ENCODE measurements around the gene BCL11A. TPM values are rescaled to one million over a fixed set of nuclear protein-coding genes. Genes with fewer than 3 reads are reported as not detected.

BCL11A gene
- total RNA-seq, 1 donor from 2014 or later: 4.4 TPM

- H3K4me3 ChIP-seq (ENCODE audit: low read depth, low read length): peak overlapping the region; percentile 85
- DNase-seq (ENCODE audit: low read depth): no peak
- TF ChIP-seq, protein P1, sequence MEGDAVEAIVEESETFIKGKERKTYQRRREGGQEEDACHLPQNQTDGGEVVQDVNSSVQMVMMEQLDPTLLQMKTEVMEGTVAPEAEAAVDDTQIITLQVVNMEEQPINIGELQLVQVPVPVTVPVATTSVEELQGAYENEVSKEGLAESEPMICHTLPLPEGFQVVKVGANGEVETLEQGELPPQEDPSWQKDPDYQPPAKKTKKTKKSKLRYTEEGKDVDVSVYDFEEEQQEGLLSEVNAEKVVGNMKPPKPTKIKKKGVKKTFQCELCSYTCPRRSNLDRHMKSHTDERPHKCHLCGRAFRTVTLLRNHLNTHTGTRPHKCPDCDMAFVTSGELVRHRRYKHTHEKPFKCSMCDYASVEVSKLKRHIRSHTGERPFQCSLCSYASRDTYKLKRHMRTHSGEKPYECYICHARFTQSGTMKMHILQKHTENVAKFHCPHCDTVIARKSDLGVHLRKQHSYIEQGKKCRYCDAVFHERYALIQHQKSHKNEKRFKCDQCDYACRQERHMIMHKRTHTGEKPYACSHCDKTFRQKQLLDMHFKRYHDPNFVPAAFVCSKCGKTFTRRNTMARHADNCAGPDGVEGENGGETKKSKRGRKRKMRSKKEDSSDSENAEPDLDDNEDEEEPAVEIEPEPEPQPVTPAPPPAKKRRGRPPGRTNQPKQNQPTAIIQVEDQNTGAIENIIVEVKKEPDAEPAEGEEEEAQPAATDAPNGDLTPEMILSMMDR (conservative IDR thresholded peaks at IDR 0.05; ENCODE audit: low read depth, low read length): no peak
Measured at GRCh38 chr2:60555783-60556139, 2.3 kb upstream of the BCL11A start.

- peak overlapping the region; percentile 85 for H3K4me3 ChIP-seq (ENCODE audit: low read depth, low read length)
- TF ChIP-seq, protein P1 (conservative IDR thresholded peaks at IDR 0.05; ENCODE audit: low read depth, low read length): peak; percentile 30
- DNase-seq (ENCODE audit: low read depth): no peak
Measured at GRCh38 chr2:60555066-60555782, 1.8 kb upstream of the BCL11A start.

- TF ChIP-seq, protein P1 (conservative IDR thresholded peaks at IDR 0.05; ENCODE audit: low read depth, low read length): no peak
- no peak for DNase-seq (ENCODE audit: low read depth)
Measured at GRCh38 chr2:60554646-60555065, 1.2 kb upstream of the BCL11A start.

GRCh38 chr2:60554074-60554645 lies 706 bp upstream of the BCL11A start:
- DNase-seq (ENCODE audit: low read depth): no peak
- TF ChIP-seq, protein P1 (conservative IDR thresholded peaks at IDR 0.05; ENCODE audit: low read depth, low read length): no peak
- peak overlapping the region; percentile 85 for H3K4me3 ChIP-seq (ENCODE audit: low read depth, low read length)

More at GRCh38 chr2:60554646-60555065, 1.2 kb upstream of the BCL11A start:
- H3K4me3 ChIP-seq (ENCODE audit: low read depth, low read length): peak overlapping the region; percentile 85

DNA sequence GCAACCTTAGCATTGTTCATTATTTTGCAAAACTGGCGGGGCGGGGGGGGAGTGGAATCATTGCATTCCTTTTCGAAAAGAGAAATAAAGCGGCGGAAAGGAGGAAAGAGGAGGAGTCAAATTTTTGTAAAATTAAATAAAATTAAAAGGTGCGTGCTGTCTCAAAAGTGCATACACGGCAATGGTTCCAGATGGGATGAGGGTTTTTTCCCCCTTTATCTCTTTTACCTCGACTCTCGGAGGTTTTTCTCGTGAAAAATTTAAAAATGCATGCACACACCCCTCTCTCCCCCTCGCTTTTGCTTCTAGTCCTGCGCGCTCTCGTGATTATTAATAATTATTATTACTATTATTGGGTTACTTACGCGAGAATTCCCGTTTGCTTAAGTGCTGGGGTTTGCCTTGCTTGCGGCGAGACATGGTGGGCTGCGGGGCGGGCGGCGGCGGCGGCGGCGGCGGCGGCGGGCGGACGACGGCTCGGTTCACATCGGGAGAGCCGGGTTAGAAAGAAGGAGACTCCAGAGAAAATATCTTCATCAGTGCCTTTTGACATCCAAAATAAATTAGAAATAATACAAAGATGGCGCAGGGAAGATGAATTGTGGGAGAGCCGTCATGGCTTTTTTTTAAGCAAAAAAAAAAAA lies 481 bp downstream of the BCL11A start:
- peak overlapping the region; percentile 85 for H3K4me3 ChIP-seq (ENCODE audit: low read depth, low read length)
- TF ChIP-seq, protein P1 (conservative IDR thresholded peaks at IDR 0.05; ENCODE audit: low read depth, low read length): no peak
- no peak for DNase-seq (ENCODE audit: low read depth)

- TF ChIP-seq, protein P1 (conservative IDR thresholded peaks at IDR 0.05; ENCODE audit: low read depth, low read length): no peak
Measured at GRCh38 chr2:60552078-60552850, 1.2 kb downstream of the BCL11A start.

More at GRCh38 chr2:60552078-60552850, 1.2 kb downstream of the BCL11A start:
- peak overlapping the region; percentile 85 for H3K4me3 ChIP-seq (ENCODE audit: low read depth, low read length)
- DNase-seq (ENCODE audit: low read depth): no peak

All from epithelial cell of proximal tubule (primary cell).